OCI-LY1 (cell line): ENCODE data around the gene MRPL49.

ENCODE experiments used
- H2AFZ ChIP-seq: fragments of 200-600 bp; sonication (generic), shearing (Covaris generic); 2 replicates; pipeline ENCODE4 v1.6.0; 2014; ENCODE audit warnings: antibody characterized with exemption, mild to moderate bottlenecking, low read length
- H3F3A ChIP-seq: fragments of 200-600 bp; sonication (generic), shearing (Covaris generic); 2 replicates; pipeline ENCODE4 v1.6.0; 2014; ENCODE audit warnings: mild to moderate bottlenecking, antibody characterized with exemption, low read length, moderate library complexity; ENCODE audit not compliant: insufficient read depth
- H3K27ac ChIP-seq: fragments of 200-600 bp; sonication (generic); 2 replicates; pipeline ENCODE4 v1.5.1; 2014; ENCODE audit warnings: low read length, mixed run types, mild to moderate bottlenecking, low read depth; ENCODE audit not compliant: poor library complexity, severe bottlenecking
- H3K27me3 ChIP-seq: fragments of 200-600 bp; sonication (generic); 2 replicates; pipeline ENCODE4 v1.6.0; 2014; ENCODE audit warnings: antibody characterized with exemption, mild to moderate bottlenecking, low read length, moderate library complexity; ENCODE audit not compliant: insufficient read depth
- H3K36me3 ChIP-seq: fragments of 200-600 bp; sonication (generic); 2 replicates; pipeline ENCODE4 v1.6.1; 2014; ENCODE audit warnings: mild to moderate bottlenecking, antibody characterized with exemption, low read length, moderate library complexity, mixed read lengths; ENCODE audit not compliant: insufficient read depth
- H3K4me1 ChIP-seq: fragments of 200-600 bp; sonication (generic); 2 replicates; pipeline ENCODE4 v1.5.1; 2014; ENCODE audit warnings: mild to moderate bottlenecking, low read length, moderate library complexity; ENCODE audit not compliant: insufficient read depth, severe bottlenecking
- H3K4me2 ChIP-seq: fragments of 200-600 bp; sonication (generic), shearing (Covaris generic); 2 replicates; pipeline ENCODE4 v1.6.1; 2014; ENCODE audit warnings: low read length
- H3K4me3 ChIP-seq: fragments of 200-600 bp; sonication (generic); 2 replicates; pipeline ENCODE4 v1.5.1; 2014; ENCODE audit warnings: low read length, low read depth, mild to moderate bottlenecking, mixed read lengths; ENCODE audit not compliant: poor library complexity, severe bottlenecking
- H3K79me2 ChIP-seq: fragments of 200-600 bp; shearing (Covaris generic); 2 replicates; pipeline ENCODE4 v1.6.1; 2016; ENCODE audit warnings: mixed run types, low read length, mixed read lengths; ENCODE audit not compliant: insufficient read depth
- H3K9ac ChIP-seq: fragments of 200-600 bp; sonication (generic), shearing (Covaris generic); 2 replicates; pipeline ENCODE4 v1.6.1; 2014; ENCODE audit warnings: mild to moderate bottlenecking, low read length, mixed read lengths
- H3K9me2 ChIP-seq: fragments of 200-600 bp; sonication (generic), shearing (Covaris generic); 2 replicates; pipeline ENCODE4 v1.6.1; 2014; ENCODE audit warnings: low read depth, mild to moderate bottlenecking, low read length, mixed read lengths
- H3K9me3 ChIP-seq: fragments of 200-600 bp; shearing (Covaris generic); 2 replicates; pipeline ENCODE4 v1.6.1; 2014; ENCODE audit warnings: low read length, mixed read lengths
- H4K20me1 ChIP-seq: fragments of 200-600 bp; sonication (generic), shearing (Covaris generic); 2 replicates; pipeline ENCODE4 v1.6.0; 2016; ENCODE audit warnings: mild to moderate bottlenecking, low read length; ENCODE audit not compliant: insufficient read depth
- CTCF ChIP-seq: fragments of 200-600 bp; sonication (generic), shearing (Covaris generic); IDR thresholded peaks from 2 replicates; pipeline ENCODE4 v1.5.1; 2017; ENCODE audit warnings: mild to moderate bottlenecking, antibody characterized with exemption, low read length, moderate library complexity, mixed read lengths
- EZH2 ChIP-seq: fragments of 200-600 bp; sonication (generic), shearing (Covaris generic); IDR thresholded peaks from 2 replicates; pipeline ENCODE4 v1.8.0; 2017; ENCODE audit warnings: borderline replicate concordance, mixed run types, mild to moderate bottlenecking, antibody characterized with exemption, low read length, moderate library complexity, mixed read lengths

MRPL49 gene

DNA sequence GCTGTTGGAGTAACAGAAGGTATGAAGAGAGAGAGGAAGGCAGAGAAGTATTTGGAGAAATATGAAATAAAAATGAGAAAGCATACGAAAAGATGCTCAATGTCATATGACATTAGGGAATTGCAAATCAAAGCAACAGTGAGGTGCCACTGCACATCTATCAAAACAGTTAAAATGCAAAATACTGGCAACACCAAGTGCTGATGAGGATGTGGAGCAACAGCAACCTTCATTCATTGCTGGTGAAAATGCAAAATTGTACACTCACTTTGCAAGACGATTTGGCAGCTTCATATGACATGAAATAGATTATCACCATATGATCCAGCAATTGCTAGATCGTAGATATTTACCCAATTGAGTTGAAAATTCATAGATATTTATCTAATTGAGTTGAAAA lies 38.5 kb downstream of the MRPL49 start:
- H3K9me3 ChIP-seq = no peaks in the 10 kb centered on the region
- H2AFZ ChIP-seq = no peak overlapping the region
- no peaks in the 10 kb centered on the region for H3K9me2 ChIP-seq
- H3K4me1 ChIP-seq = peaks cover 8% of the 10 kb centered on the region
- no peak overlapping the region for H3K4me3 ChIP-seq
- H3K79me2 ChIP-seq = no peaks in the 10 kb centered on the region
- H3K9ac ChIP-seq = no peak overlapping the region
- no peak overlapping the region for H3K4me2 ChIP-seq
- no peaks in the 10 kb centered on the region for H4K20me1 ChIP-seq
- TF ChIP-seq CTCF = no peak
- no peak for TF ChIP-seq EZH2
- no peaks in the 10 kb centered on the region for H3K36me3 ChIP-seq
- no peak overlapping the region for H3K27ac ChIP-seq
- H3F3A ChIP-seq = no peaks in the 10 kb centered on the region
- H3K27me3 ChIP-seq = no peaks in the 10 kb centered on the region

GRCh38 chr11:65163684-65164083 lies 41.6 kb downstream of the MRPL49 start:
- Histone ChIP-seq H3K9ac (no peak overlapping the region), H3K4me1 (peaks cover 18% of the 10 kb centered on the region), H3K79me2 (no peaks in the 10 kb centered on the region), H3K4me3 (no peak overlapping the region), H3F3A (no peaks in the 10 kb centered on the region), H3K27ac (no peak overlapping the region), H3K27me3 (no peaks in the 10 kb centered on the region), H4K20me1 (no peaks in the 10 kb centered on the region), H3K9me2 (no peaks in the 10 kb centered on the region), H3K9me3 (no peaks in the 10 kb centered on the region), H3K36me3 (no peaks in the 10 kb centered on the region), H3K4me2 (no peak overlapping the region), H2AFZ (no peak overlapping the region)
- TF ChIP-seq EZH2 (no peak), CTCF (no peak)

- Histone ChIP-seq H3K9me2 (no peaks in the 10 kb centered on the region), H3K36me3 (no peaks in the 10 kb centered on the region), H3K4me1 (peaks cover 22% of the 10 kb centered on the region), H3K27me3 (no peaks in the 10 kb centered on the region), H3K4me2 (no peak overlapping the region), H3F3A (no peaks in the 10 kb centered on the region), H2AFZ (no peak overlapping the region), H3K9ac (no peak overlapping the region), H3K4me3 (no peak overlapping the region), H3K79me2 (no peaks in the 10 kb centered on the region), H4K20me1 (no peaks in the 10 kb centered on the region), H3K27ac (no peak overlapping the region), H3K9me3 (no peaks in the 10 kb centered on the region)
- TF ChIP-seq CTCF (no peak), EZH2 (no peak)
Observed at GRCh38 chr11:65165410-65166317, 43.5 kb downstream of the MRPL49 start.
